GM12864 (cell line): ENCODE data around the gene OTOP2.
A peak's percentile ranks its signal among the peaks of the same experiment; 100 is the strongest.

Source experiments
- DNase-seq: peaks from one replicate; pipeline ENCODE4 v3.0.0-alpha.2; 2011; ENCODE audit warnings: low read depth
- H3K4me3 ChIP-seq: 2 replicates; pipeline ENCODE4 v1.5.1; 2011; ENCODE audit warnings: mild to moderate bottlenecking, low read depth, low read length, control low read depth
- CTCF ChIP-seq: IDR thresholded peaks from 2 replicates; pipeline ENCODE4 v1.5.1; 2011; ENCODE audit warnings: low read depth, mild to moderate bottlenecking, moderate library complexity, low read length, control low read depth, inconsistent platforms; ENCODE audit errors: missing control alignments

The OTOP2 gene

DNA sequence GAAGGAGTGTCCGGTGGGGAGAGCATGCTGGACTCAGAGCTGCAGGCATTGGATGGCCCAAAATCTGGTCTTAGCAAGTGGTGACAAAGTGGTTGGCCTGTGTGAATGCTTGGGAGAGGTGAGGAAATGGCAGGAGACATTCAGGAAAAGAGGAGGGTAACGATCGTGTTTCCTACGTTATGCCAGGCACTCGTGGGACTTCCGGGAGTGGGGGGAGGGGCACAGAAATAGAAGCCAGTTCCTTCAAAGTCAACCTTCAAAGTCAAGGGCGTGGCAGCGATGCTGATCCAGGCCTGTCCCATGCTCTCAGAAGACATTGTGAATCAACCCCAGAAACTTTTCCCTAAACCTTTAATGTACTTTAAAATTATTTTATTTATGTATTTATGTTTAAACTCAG, 15.5 kb downstream of the OTOP2 start:
- H3K4me3 ChIP-seq: no peak overlapping the region
- no peak for TF ChIP-seq CTCF
- DNase-seq: no peak

- DNase-seq: no peak
- H3K4me3 ChIP-seq: no peak overlapping the region
Observed at GRCh38 chr17:74941128-74941725, 17.2 kb downstream of the OTOP2 start.

DNA sequence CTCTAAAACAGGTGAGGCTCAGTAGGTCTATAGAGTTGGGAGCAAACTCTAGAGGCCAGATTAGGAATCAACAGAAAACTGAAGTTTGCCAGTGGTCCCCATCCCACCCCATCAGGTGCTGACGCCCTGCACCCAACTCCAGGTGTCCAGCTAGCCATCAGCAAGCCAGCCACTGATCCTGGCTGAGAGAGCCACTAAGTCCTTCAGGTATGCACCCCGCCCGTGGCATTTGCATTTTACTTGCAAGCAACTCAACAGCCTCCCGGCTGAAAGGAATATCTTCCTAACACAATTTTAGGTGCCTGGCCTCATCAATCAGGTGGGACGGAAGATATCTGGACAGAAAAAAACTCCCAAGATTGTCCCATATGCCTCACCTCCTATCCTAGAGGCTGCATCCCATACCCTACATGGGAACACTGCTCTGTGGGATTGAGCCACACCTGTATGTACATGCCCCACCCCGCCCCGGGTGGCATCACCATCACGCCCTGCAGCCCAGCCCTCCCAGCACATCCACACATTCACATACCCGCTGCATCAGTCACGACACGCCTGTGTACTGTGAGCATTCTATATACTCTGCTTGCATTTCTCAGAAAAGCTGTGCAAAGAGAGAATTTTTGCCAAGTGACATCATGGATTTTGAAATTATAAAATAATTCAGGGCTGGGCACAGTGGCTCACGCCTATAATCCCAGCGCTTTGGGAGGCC, 19.9 kb downstream of the OTOP2 start:
- TF ChIP-seq CTCF: no peak
- no peak for DNase-seq
- H3K4me3 ChIP-seq: no peak overlapping the region

More at GRCh38 chr17:74941128-74941725, 17.2 kb downstream of the OTOP2 start:
- no peak for TF ChIP-seq CTCF

GRCh38 chr17:74945543-74945942, 21.5 kb downstream of the OTOP2 start:
- TF ChIP-seq CTCF: no peak
- DNase-seq: peak; percentile 45
- H3K4me3 ChIP-seq: peak overlapping the region; percentile 2; the same call in 1 of the 2 replicates

DNA sequence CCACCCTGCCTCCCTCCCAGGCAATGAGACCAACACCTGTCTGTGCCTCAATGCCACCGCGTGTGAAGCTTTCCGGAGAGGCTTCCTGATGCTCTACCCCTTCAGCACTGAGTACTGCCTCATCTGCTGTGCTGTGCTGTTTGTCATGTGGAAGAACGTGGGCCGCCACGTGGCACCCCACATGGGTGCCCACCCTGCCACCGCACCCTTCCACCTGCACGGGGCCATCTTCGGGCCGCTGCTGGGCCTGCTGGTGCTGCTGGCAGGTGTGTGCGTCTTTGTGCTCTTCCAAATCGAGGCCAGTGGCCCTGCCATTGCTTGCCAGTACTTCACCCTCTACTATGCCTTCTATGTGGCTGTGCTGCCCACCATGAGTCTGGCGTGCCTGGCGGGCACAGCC, 22.6 kb downstream of the OTOP2 start:
- no peak overlapping the region for H3K4me3 ChIP-seq
- DNase-seq: no peak
- TF ChIP-seq CTCF: no peak

DNA sequence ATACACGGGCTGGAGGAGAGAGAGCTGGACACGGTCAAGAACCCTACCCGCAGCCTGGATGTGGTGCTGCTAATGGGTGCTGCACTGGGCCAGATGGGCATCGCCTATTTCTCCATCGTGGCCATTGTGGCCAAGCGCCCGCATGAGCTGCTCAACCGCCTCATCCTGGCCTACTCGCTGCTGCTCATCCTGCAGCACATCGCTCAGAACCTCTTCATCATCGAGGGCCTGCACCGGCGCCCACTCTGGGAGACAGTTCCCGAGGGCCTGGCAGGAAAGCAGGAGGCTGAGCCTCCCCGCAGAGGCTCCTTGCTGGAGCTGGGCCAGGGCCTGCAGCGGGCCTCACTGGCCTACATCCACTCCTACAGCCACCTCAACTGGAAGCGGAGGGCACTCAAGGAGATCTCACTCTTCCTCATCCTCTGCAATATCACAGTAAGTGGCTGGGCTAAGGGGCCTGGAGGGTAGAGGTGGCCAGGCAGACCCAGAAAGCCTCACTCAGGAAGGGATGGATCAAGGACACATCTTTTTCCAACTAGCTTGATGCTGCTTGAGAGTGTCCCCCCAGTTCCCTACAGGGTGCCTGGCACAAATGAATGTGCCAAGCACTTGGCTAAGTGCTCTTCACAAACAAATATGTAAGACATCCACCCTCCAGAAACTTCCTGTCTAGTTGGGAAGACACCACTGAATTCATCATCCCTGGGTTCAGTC, 23.1 kb downstream of the OTOP2 start:
- H3K4me3 ChIP-seq: no peak overlapping the region
- no peak for TF ChIP-seq CTCF
- DNase-seq: no peak
